ENCODE measurements around the gene SLIT3. TPM values are rescaled to one million over a fixed set of nuclear protein-coding genes. Genes with fewer than 3 reads are reported as not detected.

Gene SLIT3
- polyA plus RNA-seq, 1 of the 3 experiments (the other 2 are of a cell fraction) = 119 TPM

- no peaks in the 10 kb centered on the region for H3F3A ChIP-seq (replicated peaks; ENCODE audit: insufficient read depth)
- ChIA-PET CTCF (interaction anchor here (0.7 to 6.5 kb wide), 12 partner anchors 10 to 558 kb away, joined by 3 to 97 read pairs (median 4); partner anchors contain the start of gene SLIT3), POLR2A (no interaction called here)
- no peaks in the 10 kb centered on the region for H3K9me2 ChIP-seq
- H3K36me3 ChIP-seq (replicated peaks in 1 of 2; ENCODE audit: control insufficient read depth in 1 of 2, insufficient read depth in 2 of 2, low read length in 1 of 2) = peaks cover 0 to 12% of the 10 kb centered on the region in 2 experiments
- TF ChIP-seq SMC3 (IDR thresholded peaks at IDR 0.05; ENCODE audit: low read depth, low read length) (no peak), EZH2phosphoT487 (IDR thresholded peaks at IDR 0.05; ENCODE audit: borderline replicate concordance, low read depth) (no peak)
- DNase-seq = no peak
- no peak overlapping the region for H3K9ac ChIP-seq
- WGBS (ENCODE audit: low lambda C conversion rate) = 87% methylated on average over 8 of the region's 8 CpGs
- no peak overlapping the region for H3K27ac ChIP-seq (ENCODE audit: low read depth in 2 of 2, low read length in 1 of 2)
- H4K20me1 ChIP-seq (ENCODE audit: insufficient read depth) = no peaks in the 10 kb centered on the region
- H3K9me3 ChIP-seq = no peaks in the 10 kb centered on the region
- H3K4me1 ChIP-seq (ENCODE audit: control insufficient read depth in 1 of 2, insufficient read depth in 2 of 2, low read depth in 1 of 2, low read length in 1 of 2) = peaks cover 0 to 50% of the 10 kb centered on the region in 2 experiments; a peak in 2 of 4 replicates
- no peak overlapping the region for H3K4me3 ChIP-seq (ENCODE audit: low read depth in 2 of 2, low read length in 1 of 2)
- H2AFZ ChIP-seq (ENCODE audit: low read depth) = no peak overlapping the region
- no peaks in the 10 kb centered on the region for H3K79me2 ChIP-seq (ENCODE audit: insufficient read depth)
- H3K27me3 ChIP-seq (ENCODE audit: insufficient read depth) = no peaks in the 10 kb centered on the region
- H3K4me2 ChIP-seq = no peak overlapping the region
Measured at GRCh38 chr5:168989731-168990505, 311.0 kb downstream of the SLIT3 start.

- Histone ChIP-seq H3K4me2 (no peak overlapping the region), H3K27me3 (ENCODE audit: insufficient read depth) (no peaks in the 10 kb centered on the region), H3K36me3 (replicated peaks in 1 of 2; ENCODE audit: control insufficient read depth in 1 of 2, insufficient read depth in 2 of 2, low read length in 1 of 2) (peaks cover 0 to 10% of the 10 kb centered on the region in 2 experiments), H4K20me1 (ENCODE audit: insufficient read depth) (no peaks in the 10 kb centered on the region), H3F3A (replicated peaks; ENCODE audit: insufficient read depth) (no peaks in the 10 kb centered on the region), H3K27ac (ENCODE audit: low read depth in 2 of 2, low read length in 1 of 2) (no peak overlapping the region; a peak in 1 of 4 replicates), H3K4me1 (ENCODE audit: control insufficient read depth in 1 of 2, insufficient read depth in 2 of 2, low read depth in 1 of 2, low read length in 1 of 2) (peaks cover 0 to 56% of the 10 kb centered on the region in 2 experiments; a peak in 2 of 4 replicates), H2AFZ (ENCODE audit: low read depth) (no peak overlapping the region), H3K9ac (no peak overlapping the region), H3K9me2 (no peaks in the 10 kb centered on the region), H3K9me3 (no peaks in the 10 kb centered on the region), H3K4me3 (ENCODE audit: low read depth in 2 of 2, low read length in 1 of 2) (no peak overlapping the region), H3K79me2 (ENCODE audit: insufficient read depth) (no peaks in the 10 kb centered on the region)
- TF ChIP-seq USF2 (IDR thresholded peaks at IDR 0.05; ENCODE audit: borderline replicate concordance, low read depth, low read length) (no peak), POLR2AphosphoS5 (IDR thresholded peaks at IDR 0.05; ENCODE audit: low read depth, low read length) (no peak), SIN3A (IDR thresholded peaks at IDR 0.05; ENCODE audit: borderline replicate concordance, low read depth, low read length) (no peak), NFIC (IDR thresholded peaks at IDR 0.05; ENCODE audit: borderline replicate concordance) (no peak), MXI1 (IDR thresholded peaks at IDR 0.05; ENCODE audit: low read depth, low read length) (no peak), CTCF (IDR thresholded peaks at IDR 0.05) (no peak), CHD2 (IDR thresholded peaks at IDR 0.05; ENCODE audit: low read length, partially characterized antibody) (no peak), ELF1 (IDR thresholded peaks at IDR 0.05) (no peak), TAF1 (IDR thresholded peaks at IDR 0.05; ENCODE audit: borderline replicate concordance, low read depth, low read length) (no peak), NRF1 (IDR thresholded peaks at IDR 0.05; ENCODE audit: low read depth, low read length) (no peak)
- ChIA-PET CTCF (interaction anchor here (1.1 to 6.5 kb wide), 17 partner anchors 12 to 560 kb away, joined by 3 to 97 read pairs (median 8); partner anchors contain the start of gene SLIT3), POLR2A (interaction anchor here (0.6 to 1.0 kb wide), 2 partner anchors 42 to 311 kb away, joined by 3 read pairs; no protein-coding TSS in a partner anchor)
- no peak for DNase-seq
- 85% methylated on average over 2 of the region's 2 CpGs for WGBS (ENCODE audit: low lambda C conversion rate)
Measured at GRCh38 chr5:168988699-168989098, 312.2 kb downstream of the SLIT3 start.

Measured in SK-N-SH (cell line).